ENCODE results near the gene BET1L.
A peak's percentile ranks its signal among the peaks of the same experiment; 100 is the strongest.

Gene BET1L

GRCh38 chr11:209275-210121, 2.3 kb upstream of the BET1L start:
- no peak for DNase-seq

GRCh38 chr11:208917-209260, 1.7 kb upstream of the BET1L start:
- no peak for DNase-seq

GRCh38 chr11:208181-208916, 1.1 kb upstream of the BET1L start:
- DNase-seq = peak; percentile 82

GRCh38 chr11:207863-208180, 623 bp upstream of the BET1L start:
- no peak for DNase-seq

GRCh38 chr11:206526-207207, 532 bp downstream of the BET1L start:
- DNase-seq = peak; percentile 48

GRCh38 chr11:206002-206384, 1.2 kb downstream of the BET1L start:
- no peak for DNase-seq

- no peak for DNase-seq
These were observed 1.8 kb downstream of the BET1L start for GRCh38 chr11:205221-206001.

GRCh38 chr11:204587-205109, 2.6 kb downstream of the BET1L start:
- no peak for DNase-seq

GRCh38 chr11:203945-204586, 3.1 kb downstream of the BET1L start:
- DNase-seq = no peak

GRCh38 chr11:203056-203944, 3.9 kb downstream of the BET1L start:
- no peak for DNase-seq

GRCh38 chr11:202490-202889, 4.7 kb downstream of the BET1L start:
- no peak for DNase-seq

- DNase-seq = peak; percentile 65
These were observed 5.2 kb downstream of the BET1L start for GRCh38 chr11:201966-202365.

- DNase-seq = no peak
These were observed 6.8 kb downstream of the BET1L start for GRCh38 chr11:200224-201003.

- no peak for DNase-seq
These were observed 7.4 kb downstream of the BET1L start for GRCh38 chr11:199782-200181.

- no peak for DNase-seq
These were observed 8.1 kb downstream of the BET1L start for GRCh38 chr11:199004-199581.

- no peak for DNase-seq
These were observed 8.9 kb downstream of the BET1L start for GRCh38 chr11:198236-198806.

GRCh38 chr11:197741-198235, 9.4 kb downstream of the BET1L start:
- no peak for DNase-seq

- no peak for DNase-seq
These were observed 10.1 kb downstream of the BET1L start for GRCh38 chr11:196786-197731.
